ENCODE data around the gene EIF3C.
A peak's percentile ranks its signal among the peaks of the same experiment; 100 is the strongest.
"Not testable (repeated sequence)": the region's sequence is repeated elsewhere in the genome, so short reads cannot be mapped to it uniquely, and the experiment has no call there.

The EIF3C gene, protein sequence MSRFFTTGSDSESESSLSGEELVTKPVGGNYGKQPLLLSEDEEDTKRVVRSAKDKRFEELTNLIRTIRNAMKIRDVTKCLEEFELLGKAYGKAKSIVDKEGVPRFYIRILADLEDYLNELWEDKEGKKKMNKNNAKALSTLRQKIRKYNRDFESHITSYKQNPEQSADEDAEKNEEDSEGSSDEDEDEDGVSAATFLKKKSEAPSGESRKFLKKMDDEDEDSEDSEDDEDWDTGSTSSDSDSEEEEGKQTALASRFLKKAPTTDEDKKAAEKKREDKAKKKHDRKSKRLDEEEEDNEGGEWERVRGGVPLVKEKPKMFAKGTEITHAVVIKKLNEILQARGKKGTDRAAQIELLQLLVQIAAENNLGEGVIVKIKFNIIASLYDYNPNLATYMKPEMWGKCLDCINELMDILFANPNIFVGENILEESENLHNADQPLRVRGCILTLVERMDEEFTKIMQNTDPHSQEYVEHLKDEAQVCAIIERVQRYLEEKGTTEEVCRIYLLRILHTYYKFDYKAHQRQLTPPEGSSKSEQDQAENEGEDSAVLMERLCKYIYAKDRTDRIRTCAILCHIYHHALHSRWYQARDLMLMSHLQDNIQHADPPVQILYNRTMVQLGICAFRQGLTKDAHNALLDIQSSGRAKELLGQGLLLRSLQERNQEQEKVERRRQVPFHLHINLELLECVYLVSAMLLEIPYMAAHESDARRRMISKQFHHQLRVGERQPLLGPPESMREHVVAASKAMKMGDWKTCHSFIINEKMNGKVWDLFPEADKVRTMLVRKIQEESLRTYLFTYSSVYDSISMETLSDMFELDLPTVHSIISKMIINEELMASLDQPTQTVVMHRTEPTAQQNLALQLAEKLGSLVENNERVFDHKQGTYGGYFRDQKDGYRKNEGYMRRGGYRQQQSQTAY

DNA sequence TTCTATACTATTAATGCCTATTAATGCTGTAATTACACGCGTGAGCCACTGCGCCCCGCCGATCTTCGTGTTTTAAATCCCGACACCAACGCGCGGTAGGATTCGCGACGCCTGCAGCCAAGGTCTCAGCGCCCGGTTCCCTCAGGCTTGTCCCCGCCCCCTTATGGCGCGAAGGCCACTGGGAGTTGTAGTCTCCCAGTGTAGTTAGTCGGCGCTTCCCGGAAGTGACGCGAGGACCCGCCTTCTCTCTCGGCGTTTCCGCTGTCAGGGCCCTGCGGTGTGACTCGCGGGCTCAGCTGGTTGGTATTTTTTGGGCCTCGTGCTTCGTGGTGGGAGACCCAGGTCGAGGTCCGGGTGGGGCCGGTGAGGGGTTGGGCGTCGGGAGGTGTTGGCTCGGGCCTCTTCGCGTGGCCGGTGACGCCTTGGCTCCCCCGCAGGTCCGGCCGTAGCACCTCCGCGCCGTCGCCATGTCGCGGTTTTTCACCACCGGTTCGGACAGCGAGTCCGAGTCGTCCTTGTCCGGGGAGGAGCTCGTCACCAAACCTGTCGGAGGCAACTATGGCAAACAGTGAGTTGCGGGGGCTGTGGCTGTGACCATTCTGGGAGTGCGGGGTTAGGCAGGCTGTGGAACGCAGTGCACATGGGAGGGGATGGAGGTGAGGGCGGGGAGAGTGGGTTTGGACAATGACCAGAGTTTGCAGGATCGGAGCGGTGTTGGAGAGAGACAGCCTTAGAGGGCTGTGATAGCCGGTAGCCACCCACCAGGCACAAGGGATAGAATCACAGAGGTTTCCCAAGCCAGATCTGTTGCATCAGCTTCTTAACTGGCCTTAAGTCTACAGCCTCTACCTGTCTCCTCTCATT is at the start of gene EIF3C:
Gene EIF3C, plus strand, starts transcription at position 245 of the 864 bp plus-strand sequence. Its CDS starts 223 bp downstream, at position 468.
- ATAC-seq (replicated peaks), result peak; percentile 100
- not testable (repeated sequence) for H3K36me3 Mint-ChIP-seq, H3K27ac Mint-ChIP-seq, DNase-seq, H3K27me3 Mint-ChIP-seq, H3K4me1 Mint-ChIP-seq, H3K9me3 Mint-ChIP-seq
- H3K4me3 Mint-ChIP-seq, result peak within 1 kb of the TSS in 1 of 2 donors; percentile 25

DNA sequence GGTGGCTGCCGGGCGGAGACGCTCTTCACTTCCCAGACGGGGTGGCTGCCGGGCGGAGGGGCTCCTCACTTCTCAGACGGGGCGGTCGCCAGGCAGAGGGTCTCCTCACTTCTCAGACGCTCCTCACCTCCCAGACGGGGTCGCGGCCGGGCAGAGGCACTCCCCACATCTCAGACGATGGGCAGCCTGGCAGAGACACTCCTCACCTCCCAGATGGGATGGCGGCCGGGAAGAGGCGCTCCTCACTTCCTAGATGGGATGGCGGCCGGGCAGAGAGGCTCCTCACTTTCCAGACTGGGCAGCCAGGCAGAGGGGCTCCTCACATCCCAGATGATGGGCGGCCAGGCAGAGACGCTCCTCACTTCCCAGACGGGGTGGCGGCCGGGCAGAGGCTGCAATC is 45.0 kb upstream of the EIF3C start:
- not testable (repeated sequence) for H3K27me3 Mint-ChIP-seq; H3K9me3 Mint-ChIP-seq; H3K4me1 Mint-ChIP-seq; H3K36me3 Mint-ChIP-seq; DNase-seq; H3K4me3 Mint-ChIP-seq; ATAC-seq (replicated peaks); H3K27ac Mint-ChIP-seq

GRCh38 chr16:28667480-28667879 is 43.8 kb upstream of the EIF3C start:
- H3K4me3 Mint-ChIP-seq; ATAC-seq (replicated peaks); H3K27ac Mint-ChIP-seq; H3K9me3 Mint-ChIP-seq; H3K27me3 Mint-ChIP-seq; DNase-seq; H3K36me3 Mint-ChIP-seq; H3K4me1 Mint-ChIP-seq: not testable (repeated sequence)

GRCh38 chr16:28668199-28668598 is 43.1 kb upstream of the EIF3C start:
- H3K27me3 Mint-ChIP-seq; H3K4me3 Mint-ChIP-seq; H3K27ac Mint-ChIP-seq; H3K9me3 Mint-ChIP-seq; H3K36me3 Mint-ChIP-seq; DNase-seq; ATAC-seq (replicated peaks); H3K4me1 Mint-ChIP-seq: not testable (repeated sequence)

DNA sequence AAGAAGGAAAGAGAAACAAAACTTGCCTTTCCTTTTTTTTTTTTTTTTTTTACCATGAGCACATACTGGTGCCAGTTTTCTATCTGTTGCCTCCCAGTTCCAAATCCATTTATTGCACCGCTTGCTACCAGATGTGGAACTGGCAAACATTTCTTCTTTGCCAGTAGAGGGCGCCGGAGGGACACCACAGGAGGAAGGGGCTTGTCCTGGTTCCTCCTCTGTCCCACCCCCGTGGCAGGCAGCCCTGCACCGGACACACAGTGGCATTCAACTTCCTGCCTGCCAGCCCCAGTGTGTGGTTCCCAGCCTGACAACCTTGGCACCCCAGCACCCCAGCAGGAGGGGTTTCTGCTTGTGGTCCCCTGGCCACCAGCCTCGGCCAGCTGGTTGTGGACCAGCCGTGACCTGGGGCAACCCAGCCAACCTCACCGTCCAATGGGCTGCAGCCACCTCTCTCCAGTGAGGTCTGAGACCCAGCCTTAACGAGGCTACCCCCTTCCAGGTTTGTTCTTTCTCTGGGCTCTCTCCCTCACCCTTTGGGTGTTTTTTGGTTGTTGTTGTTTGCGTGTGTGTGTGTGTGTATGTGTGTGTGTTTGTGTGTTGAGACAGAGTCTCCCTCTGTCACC is 22.8 kb upstream of the EIF3C start:
- not testable (repeated sequence) for H3K27me3 Mint-ChIP-seq, H3K4me1 Mint-ChIP-seq, H3K9me3 Mint-ChIP-seq, H3K27ac Mint-ChIP-seq, DNase-seq, H3K36me3 Mint-ChIP-seq
- H3K4me3 Mint-ChIP-seq, result peak overlapping the region in 1 of 2 donors; percentile 66
- peak; percentile 93 to 96 for ATAC-seq (replicated peaks)

DNA sequence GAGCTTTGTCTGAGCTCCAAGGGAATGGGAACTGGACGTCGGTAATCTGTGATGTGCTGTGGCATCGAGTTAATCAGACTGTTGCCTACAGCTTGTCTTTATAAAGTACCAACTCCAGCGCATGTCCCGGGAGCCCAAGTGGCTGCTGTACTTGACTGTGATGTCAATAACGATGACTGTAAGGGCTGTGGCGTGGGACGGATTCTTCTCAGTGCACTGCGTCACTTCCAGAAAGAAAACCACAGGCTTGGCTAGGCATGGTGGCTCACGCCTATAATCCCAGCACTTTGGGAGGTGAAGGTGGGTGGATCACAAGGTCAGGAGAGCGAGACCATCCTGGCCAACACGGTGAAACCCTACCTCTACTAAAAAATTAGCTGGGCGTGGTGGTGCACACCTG is 21.8 kb upstream of the EIF3C start:
- not testable (repeated sequence) for H3K27ac Mint-ChIP-seq; H3K27me3 Mint-ChIP-seq; H3K4me3 Mint-ChIP-seq; DNase-seq; H3K9me3 Mint-ChIP-seq; H3K36me3 Mint-ChIP-seq; H3K4me1 Mint-ChIP-seq; ATAC-seq (replicated peaks)

- not testable (repeated sequence) for H3K4me1 Mint-ChIP-seq, H3K27ac Mint-ChIP-seq
Observed at GRCh38 chr16:28691722-28692121, 19.5 kb upstream of the EIF3C start.

GRCh38 chr16:28693257-28693950 is 17.9 kb upstream of the EIF3C start:
- not testable (repeated sequence) for H3K27ac Mint-ChIP-seq

More at GRCh38 chr16:28691722-28692121, 19.5 kb upstream of the EIF3C start:
- H3K4me3 Mint-ChIP-seq, H3K9me3 Mint-ChIP-seq, H3K36me3 Mint-ChIP-seq, H3K27me3 Mint-ChIP-seq, DNase-seq: not testable (repeated sequence)
- peak; percentile 54 to 57 for ATAC-seq (replicated peaks)

DNA sequence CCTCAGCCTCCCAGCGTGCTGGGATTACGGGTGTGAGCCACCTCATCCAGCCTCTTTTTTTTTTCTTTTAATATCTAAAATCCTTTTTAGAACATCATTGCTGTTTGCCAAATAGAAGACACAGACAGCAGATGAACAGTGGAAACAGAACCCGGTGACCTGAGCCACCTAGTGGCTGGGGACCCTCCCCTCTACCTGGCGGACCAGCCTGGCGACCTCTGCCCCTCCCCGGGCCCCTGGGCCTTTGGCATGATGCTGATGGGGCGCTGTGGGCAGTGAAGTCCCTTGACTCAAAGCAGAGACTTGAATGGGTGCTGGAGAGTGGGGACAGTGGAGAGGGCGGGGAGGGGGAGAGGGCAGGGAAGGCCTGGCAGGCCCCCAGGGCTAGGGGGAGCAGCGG is 11.5 kb upstream of the EIF3C start:
- not testable (repeated sequence) for H3K4me3 Mint-ChIP-seq; H3K4me1 Mint-ChIP-seq; H3K27me3 Mint-ChIP-seq; DNase-seq; H3K9me3 Mint-ChIP-seq; ATAC-seq (replicated peaks); H3K36me3 Mint-ChIP-seq; H3K27ac Mint-ChIP-seq

More at GRCh38 chr16:28693257-28693950, 17.9 kb upstream of the EIF3C start:
- H3K9me3 Mint-ChIP-seq; H3K4me3 Mint-ChIP-seq; H3K27me3 Mint-ChIP-seq; DNase-seq; H3K4me1 Mint-ChIP-seq; H3K36me3 Mint-ChIP-seq; ATAC-seq (replicated peaks): not testable (repeated sequence)

GRCh38 chr16:28700349-28700748 is 10.9 kb upstream of the EIF3C start:
- not testable (repeated sequence) for ATAC-seq (replicated peaks); DNase-seq; H3K27me3 Mint-ChIP-seq; H3K9me3 Mint-ChIP-seq; H3K4me3 Mint-ChIP-seq; H3K27ac Mint-ChIP-seq; H3K36me3 Mint-ChIP-seq; H3K4me1 Mint-ChIP-seq

DNA sequence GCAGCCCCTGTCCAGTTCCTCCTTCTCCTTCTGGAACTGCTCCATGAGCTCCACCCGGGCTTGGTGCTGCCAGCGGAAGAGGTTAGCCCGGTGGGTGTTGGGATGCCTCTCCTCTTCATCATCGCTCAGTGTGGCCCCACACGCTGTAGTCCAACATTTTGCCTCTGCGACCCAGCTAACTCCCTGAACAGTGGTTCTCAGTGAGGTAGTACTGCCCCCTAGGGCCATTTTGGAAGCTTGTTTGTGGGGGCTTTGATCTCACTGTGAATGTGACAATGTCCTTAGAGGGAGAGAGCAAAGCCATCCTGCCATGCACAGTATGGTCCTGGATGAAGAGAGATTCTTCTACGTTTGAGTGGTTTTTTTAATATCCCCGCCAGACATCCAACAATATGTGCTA is 9.9 kb upstream of the EIF3C start:
- H3K4me3 Mint-ChIP-seq; ATAC-seq (replicated peaks); H3K4me1 Mint-ChIP-seq; H3K9me3 Mint-ChIP-seq; H3K36me3 Mint-ChIP-seq; H3K27me3 Mint-ChIP-seq; DNase-seq; H3K27ac Mint-ChIP-seq: not testable (repeated sequence)

GRCh38 chr16:28704246-28704645 is 7.0 kb upstream of the EIF3C start:
- not testable (repeated sequence) for H3K4me1 Mint-ChIP-seq; H3K36me3 Mint-ChIP-seq; H3K27me3 Mint-ChIP-seq; H3K27ac Mint-ChIP-seq; H3K9me3 Mint-ChIP-seq; ATAC-seq (replicated peaks); DNase-seq; H3K4me3 Mint-ChIP-seq

DNA sequence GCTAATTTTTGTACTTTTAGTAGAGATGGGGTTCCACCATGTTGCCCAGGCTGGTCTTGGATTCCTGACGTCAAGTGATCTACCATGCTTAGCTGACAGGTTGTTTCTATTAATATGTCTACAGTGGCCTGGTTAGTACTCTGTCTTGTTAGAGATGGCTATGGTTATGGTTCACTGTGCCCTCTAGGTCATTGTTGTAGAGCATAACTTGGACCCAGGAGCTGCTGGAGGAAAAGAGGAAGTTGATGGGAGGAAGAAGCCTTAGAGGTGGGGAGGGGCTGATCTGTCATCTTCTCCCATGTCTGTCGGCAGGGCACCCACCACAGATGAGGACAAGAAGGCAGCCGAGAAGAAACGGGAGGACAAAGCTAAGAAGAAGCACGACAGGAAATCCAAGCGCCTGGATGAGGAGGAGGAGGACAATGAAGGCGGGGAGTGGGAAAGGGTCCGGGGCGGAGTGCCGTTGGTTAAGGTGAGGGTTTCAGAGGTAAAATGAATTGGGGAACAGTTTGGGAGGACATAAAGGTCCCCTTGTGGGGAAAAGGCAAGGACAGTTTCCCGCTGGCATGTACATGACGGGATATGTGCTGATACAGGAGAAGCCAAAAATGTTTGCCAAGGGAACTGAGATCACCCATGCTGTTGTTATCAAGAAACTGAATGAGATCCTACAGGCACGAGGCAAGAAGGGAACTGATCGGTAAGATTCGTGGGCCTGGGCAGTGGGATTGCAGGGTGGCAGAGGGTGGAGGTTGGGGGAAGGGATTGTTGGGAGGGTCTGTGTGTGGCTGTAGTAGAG is 11.8 kb downstream of the EIF3C start:
- DNase-seq, H3K4me1 Mint-ChIP-seq, H3K36me3 Mint-ChIP-seq, H3K27ac Mint-ChIP-seq, H3K9me3 Mint-ChIP-seq, H3K27me3 Mint-ChIP-seq, H3K4me3 Mint-ChIP-seq: not testable (repeated sequence)
- ATAC-seq (replicated peaks), result peak in 1 of 2 donors; percentile 41

All from stimulated activated naive B cell treated with anti-CD40 and anti-IgM and Interleukin-4, amounts not matched to agents 10 μg/mL and 1 μg/mL and 100 μg/mL, for 72 hours (primary cell).